Spleen (tissue), 11 donors: ENCODE results near the gene SERBP1. TPM values are rescaled to one million over a fixed set of nuclear protein-coding genes. Genes with fewer than 3 reads are reported as not detected.

Experiments used
- DNase-seq: peaks from one replicate; pipeline ENCODE4 v3.0.0-alpha.2; 2020
- H3K27ac ChIP-seq, 8 donors: fragments of 200-600 bp; sonication (generic) in 7 of 8; 1 replicate in 4 of 8; 2 replicates in 4 of 8; pipeline versions ENCODE4 v1.5.0 to v1.8.0; 2016 to 2021; ENCODE audit warnings: inconsistent platforms in 4 of 8, mild to moderate bottlenecking in 4 of 8, moderate library complexity in 1 of 8
- H3K27me3 ChIP-seq, 7 donors: fragments of 200-600 bp; sonication (generic) in 6 of 7; replicated peaks in 1 of 7; 1 replicate in 4 of 7; 2 replicates in 3 of 7; pipeline versions ENCODE4 v1.5.0 to v1.8.0; 2016 to 2021; ENCODE audit warnings: inconsistent platforms in 3 of 7, mild to moderate bottlenecking in 1 of 7
- H3K36me3 ChIP-seq, 6 donors: fragments of 200-600 bp; sonication (generic) in 5 of 6; 1 replicate in 4 of 6; 2 replicates in 2 of 6; pipeline versions ENCODE4 v1.5.0 to v1.8.0; 2016 to 2021; ENCODE audit warnings: inconsistent platforms in 2 of 6
- H3K4me1 ChIP-seq, 6 donors: fragments of 200-600 bp; sonication (generic) in 5 of 6; 1 replicate in 3 of 6; 2 replicates in 3 of 6; pipeline versions ENCODE4 v1.5.0 to v1.8.0; 2016 to 2021; ENCODE audit warnings: inconsistent platforms in 3 of 6
- H3K4me3 ChIP-seq, 8 donors: fragments of 200-600 bp; sonication (generic) in 7 of 8; 1 replicate in 4 of 8; 2 replicates in 4 of 8; pipeline versions ENCODE4 v1.5.0 to v1.8.0; 2016 to 2021; ENCODE audit warnings: inconsistent platforms in 4 of 8, mild to moderate bottlenecking in 4 of 8, moderate library complexity in 2 of 8
- H3K9me3 ChIP-seq, 8 donors: fragments of 200-600 bp; sonication (generic) in 7 of 8; 1 replicate in 4 of 8; 2 replicates in 4 of 8; pipeline versions ENCODE4 v1.5.0 to v1.8.0; 2016 to 2021; ENCODE audit warnings: inconsistent platforms in 4 of 8
- CTCF ChIP-seq, 11 experiments: fragments of 200-600 bp in 7 of 11; fragments of 450-650 bp in 4 of 11; sonication (generic) in 4 of 11; IDR thresholded peaks in 8 of 11; conservative IDR thresholded peaks in 3 of 11; 1 replicate in 7 of 11; 2 replicates in 4 of 11; pipeline versions ENCODE4 v1.4.0 to v1.8.0; 2016 to 2021; ENCODE audit warnings: antibody characterized with exemption in 11 of 11, inconsistent platforms in 4 of 11, mild to moderate bottlenecking in 1 of 11
- POLR2A ChIP-seq, 3 donors: fragments of 450-650 bp; IDR thresholded peaks; one replicate each; pipeline ENCODE4 v1.5.1; 2017; ENCODE audit warnings: antibody characterized with exemption in 3 of 3, mild to moderate bottlenecking in 1 of 3
- POLR2AphosphoS5 ChIP-seq, 3 donors: sonication (generic); formaldehyde crosslinking; IDR thresholded peaks; one replicate each; pipeline ENCODE4 v1.5.1; 2017; ENCODE audit warnings: antibody characterized with exemption in 3 of 3
- WGBS, 5 donors: extraction: QIAGEN DNeasy Blood & Tissue Kit in 3 of 5; methylation state at CpG; one replicate each; pipeline versions ENCODE4 v1.1.5 to v1.1.7; 2013 to 2018; 5-methylcytosine and 5-hydroxymethylcytosine counted together
- intact Hi-C: fragments of 100-400 bp; cut with DNase I; formaldehyde crosslinking; loops from one replicate; pipeline ENCODE4 v1.15.0; 2023; ENCODE audit warnings: low total_unique reads
- polyA plus RNA-seq, 3 donors: library from polyadenylated mRNA; stranded (reverse); fragments of 200-250 nt; gene quantifications; one replicate each; pipeline ENCODE4 v1.2.1, GENCODE V29; 2013
- total RNA-seq, 7 donors: library from RNA; depleted of rRNA in 3 of 7; stranded (reverse); fragments of >200 nt in 3 of 7; fragmentation: NEBNext Ultra II Directional in 4 of 7; extraction: Animal tissue kit (Norgen Biotek cat#: 25700) in 4 of 7; gene quantifications; one replicate each; pipeline versions ENCODE4 v1.1.0 to v1.2.1, GENCODE V29; 2016 to 2021
- donor health status: healthy with polysubstance abuse.
- donor health status: DM: no; HTN: no; CAD: no; lungs with moderate emphysema.
- donor health status: DM: no; HTN: no; CAD: no.
- donor health status: Bipolar disorder and iron deficiency.
- donor health status: healthy.
- donor health status: DM: no; HTN: no; CAD: no.
- donor health status: DM: yes; HTN: yes; CAD: no.

SERBP1 gene
- total and polyA plus RNA-seq, 10 donors = 82.9 to 200 (median 124) TPM

- no peaks in the 10 kb centered on the region for H3K36me3 ChIP-seq
- intact Hi-C loops = no loop called here
- H3K4me3 ChIP-seq = no peak overlapping the region
- H3K27me3 ChIP-seq = no peaks in the 10 kb centered on the region
- H3K9me3 ChIP-seq = no peaks in the 10 kb centered on the region
- H3K4me1 ChIP-seq = no peaks in the 10 kb centered on the region
- no peak overlapping the region for H3K27ac ChIP-seq
- DNase-seq = no peak
- 76 to 88% (median 84%) methylated on average over 9 of the region's 9 CpGs for WGBS, 5 donors
- TF ChIP-seq POLR2A (IDR thresholded peaks at IDR 0.05) (no peak), POLR2AphosphoS5 (IDR thresholded peaks at IDR 0.05) (no peak), CTCF (IDR thresholded peaks at IDR 0.05 in 8 of 11, conservative IDR thresholded peaks at IDR 0.05 in 3 of 11) (no peak)
Measured at GRCh38 chr1:67460676-67461500, 30.7 kb upstream of the SERBP1 start.

GRCh38 chr1:67459068-67459467 lies 28.9 kb upstream of the SERBP1 start:
- WGBS, 5 donors = 85 to 99% (median 97%) methylated on average over 3 of the region's 3 CpGs
- no peak overlapping the region for H3K27ac ChIP-seq
- TF ChIP-seq POLR2AphosphoS5 (IDR thresholded peaks at IDR 0.05) (no peak), POLR2A (IDR thresholded peaks at IDR 0.05) (no peak), CTCF (IDR thresholded peaks at IDR 0.05 in 8 of 11, conservative IDR thresholded peaks at IDR 0.05 in 3 of 11) (no peak)
- no peaks in the 10 kb centered on the region for H3K9me3 ChIP-seq
- H3K4me1 ChIP-seq = no peaks in the 10 kb centered on the region
- H3K36me3 ChIP-seq = no peaks in the 10 kb centered on the region
- H3K27me3 ChIP-seq = peaks cover 0 to 5% (median 0%) of the 10 kb centered on the region in 7 donors
- intact Hi-C loops = no loop called here
- H3K4me3 ChIP-seq = no peak overlapping the region
- no peak for DNase-seq

GRCh38 chr1:67458663-67459062 lies 28.5 kb upstream of the SERBP1 start:
- intact Hi-C loops = no loop called here
- no peak for DNase-seq
- 53 to 81% (median 74%) methylated on average over 1 of the region's 1 CpG for WGBS, 5 donors
- H3K27me3 ChIP-seq = peaks cover 0 to 7% (median 0%) of the 10 kb centered on the region in 7 donors
- no peaks in the 10 kb centered on the region for H3K9me3 ChIP-seq
- no peak overlapping the region for H3K4me3 ChIP-seq
- no peaks in the 10 kb centered on the region for H3K36me3 ChIP-seq
- TF ChIP-seq POLR2AphosphoS5 (IDR thresholded peaks at IDR 0.05) (no peak), POLR2A (IDR thresholded peaks at IDR 0.05) (no peak), CTCF (IDR thresholded peaks at IDR 0.05 in 8 of 11, conservative IDR thresholded peaks at IDR 0.05 in 3 of 11) (no peak)
- H3K27ac ChIP-seq = no peak overlapping the region
- no peaks in the 10 kb centered on the region for H3K4me1 ChIP-seq

GRCh38 chr1:67457247-67457646 lies 27.0 kb upstream of the SERBP1 start:
- DNase-seq = no peak
- Histone ChIP-seq H3K27me3 (peaks cover 0 to 7% (median 0%) of the 10 kb centered on the region in 7 donors), H3K4me3 (no peak overlapping the region), H3K36me3 (no peaks in the 10 kb centered on the region), H3K9me3 (no peaks in the 10 kb centered on the region), H3K4me1 (no peaks in the 10 kb centered on the region), H3K27ac (no peak overlapping the region)
- intact Hi-C loops = no loop called here
- 57 to 84% (median 71%) methylated on average over 1 of the region's 1 CpG for WGBS, 5 donors
- TF ChIP-seq CTCF (IDR thresholded peaks at IDR 0.05 in 8 of 11, conservative IDR thresholded peaks at IDR 0.05 in 3 of 11) (no peak), POLR2AphosphoS5 (IDR thresholded peaks at IDR 0.05) (no peak), POLR2A (IDR thresholded peaks at IDR 0.05) (no peak)
